GM21786 (cell line): ENCODE results near the gene ALPK1.
"Not testable (repeated sequence)": the region's sequence is repeated elsewhere in the genome, so short reads cannot be mapped to it uniquely, and the experiment has no call there.

Source experiments
- ATAC-seq: cut with Tn5 transposase; IDR thresholded peaks from one replicate; pipeline ENCODE4 v1.9.1; 2021; ENCODE audit not compliant: unreplicated experiment

The ALPK1 gene

GRCh38 chr4:112448306-112449132 lies 151.3 kb downstream of the ALPK1 start:
- no peak for ATAC-seq

GRCh38 chr4:112449708-112450107 lies 152.5 kb downstream of the ALPK1 start:
- ATAC-seq, result no peak

GRCh38 chr4:112451104-112451503 lies 153.9 kb downstream of the ALPK1 start:
- no peak for ATAC-seq

DNA sequence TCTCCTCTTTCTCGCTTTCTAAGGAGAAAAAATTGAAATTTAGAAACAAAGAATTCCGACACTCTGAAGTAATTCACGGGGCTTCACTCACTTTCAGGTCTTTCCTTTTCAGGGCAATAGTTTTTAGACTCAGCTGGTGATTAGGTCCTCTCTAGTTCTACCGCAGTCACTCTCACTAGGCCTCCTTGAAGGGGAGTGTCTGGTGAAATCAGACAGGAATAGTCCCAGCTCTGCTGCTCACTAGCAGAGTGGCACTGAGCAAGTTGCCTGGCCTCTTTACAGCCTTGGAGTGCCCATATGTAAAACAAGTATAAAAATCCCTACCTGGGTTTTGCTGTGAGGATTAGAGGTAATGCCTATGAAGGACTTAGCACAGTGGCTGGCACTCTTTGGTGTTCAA lies 154.7 kb downstream of the ALPK1 start:
- no peak for ATAC-seq

DNA sequence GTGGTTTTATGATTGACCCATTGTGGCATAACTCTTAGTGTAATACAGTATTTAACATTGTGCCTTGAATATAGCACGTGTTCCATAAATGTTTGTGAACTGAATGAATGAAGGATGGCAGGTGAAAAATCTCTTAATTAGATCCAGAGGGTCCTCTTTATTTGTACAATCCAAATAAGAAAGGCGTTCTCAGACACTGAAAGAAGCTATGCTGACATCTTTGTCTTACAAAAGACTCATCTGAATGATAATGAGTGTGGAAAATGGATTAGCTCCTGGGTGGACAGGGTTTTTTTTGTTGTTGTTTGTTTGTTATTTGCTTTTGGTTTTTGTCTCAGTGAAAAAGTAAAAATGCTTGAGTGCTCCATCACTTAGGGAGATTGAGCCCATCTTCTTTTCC lies 156.2 kb downstream of the ALPK1 start:
- ATAC-seq, result no peak

DNA sequence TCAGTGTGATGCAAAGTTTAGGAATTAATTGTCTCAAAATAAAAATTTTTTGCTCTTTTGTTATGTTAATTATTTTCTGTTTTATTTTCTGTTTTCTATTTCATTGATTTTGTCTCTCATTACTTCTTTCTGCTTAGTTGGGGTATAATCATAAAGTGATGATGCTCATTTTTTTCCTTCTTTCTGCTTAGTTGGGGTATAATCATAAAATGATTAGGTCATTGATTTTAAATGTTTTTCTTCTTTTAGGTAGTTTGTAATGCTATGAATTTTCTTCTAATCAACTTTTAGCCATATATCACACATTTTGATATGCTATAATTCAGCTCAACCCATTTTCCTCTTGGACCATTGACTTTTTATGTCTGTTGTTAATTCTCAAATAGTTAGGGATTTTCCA lies 175.1 kb downstream of the ALPK1 start:
- ATAC-seq, result no peak

- no peak for ATAC-seq
These were observed 176.8 kb downstream of the ALPK1 start for GRCh38 chr4:112473985-112474384.

GRCh38 chr4:112485930-112486329 lies 188.8 kb downstream of the ALPK1 start:
- no peak for ATAC-seq

- ATAC-seq, result not testable (repeated sequence)
These were observed 193.6 kb downstream of the ALPK1 start for GRCh38 chr4:112490808-112491207.
